Vagina (tissue), 2 donors: ENCODE results near the gene ACIN1. TPM values are rescaled to one million over a fixed set of nuclear protein-coding genes. Genes with fewer than 3 reads are reported as not detected.
A peak's percentile ranks its signal among the peaks of the same experiment; 100 is the strongest.

Source experiments
- DNase-seq, 2 donors: peaks; one replicate each; pipeline ENCODE4 v3.0.0-alpha.2; 2017; ENCODE audit errors: extremely low spot score in 2 of 2
- H3K27ac ChIP-seq: fragments of 200-600 bp; sonication (generic); one replicate; pipeline ENCODE4 v1.5.1; 2019
- H3K27me3 ChIP-seq: fragments of 200-600 bp; sonication (generic); one replicate; pipeline ENCODE4 v1.5.1; 2019
- H3K36me3 ChIP-seq, 2 donors: fragments of 200-600 bp; sonication (generic); one replicate each; pipeline ENCODE4 v1.5.1; 2017 to 2019
- H3K4me1 ChIP-seq: fragments of 200-600 bp; sonication (generic); one replicate; pipeline ENCODE4 v1.5.1; 2019
- H3K4me3 ChIP-seq, 2 donors: fragments of 200-600 bp; sonication (generic); 1 replicate in 1 of 2; 2 replicates in 1 of 2; pipeline ENCODE4 v1.5.1; 2016 to 2019
- H3K9me3 ChIP-seq: fragments of 200-600 bp; sonication (generic); one replicate; pipeline ENCODE4 v1.5.1; 2019
- POLR2A ChIP-seq, 2 donors: fragments of 450-650 bp; IDR thresholded peaks; one replicate each; pipeline ENCODE4 v1.6.1; 2017; ENCODE audit warnings: antibody characterized with exemption in 2 of 2, mild to moderate bottlenecking in 2 of 2, moderate library complexity in 2 of 2
- POLR2AphosphoS5 ChIP-seq, 2 donors: sonication (generic); formaldehyde crosslinking; IDR thresholded peaks; one replicate each; pipeline ENCODE4 v1.9.0; 2017; ENCODE audit warnings: antibody characterized with exemption in 2 of 2, mild to moderate bottlenecking in 2 of 2, low read depth in 1 of 2; ENCODE audit not compliant: insufficient read depth in 1 of 2
- intact Hi-C: fragments of 100-400 bp; cut with DNase I; formaldehyde crosslinking; loops from one replicate; pipeline ENCODE4 v1.15.1; 2023
- total RNA-seq: library from RNA; depleted of rRNA; stranded (reverse); fragments of >200 nt; gene quantifications from one replicate; pipeline ENCODE4 v1.2.3, GENCODE V29; 2016
- TF ChIP-seq, protein P1 (sequence below), 3 experiments: fragments of 450-650 bp in 2 of 3; fragments of 200-600 bp in 1 of 3; sonication (generic) in 1 of 3; IDR thresholded peaks; one replicate each; pipeline ENCODE4 v1.5.1; 2017 to 2019; ENCODE audit warnings: antibody characterized with exemption in 3 of 3, mild to moderate bottlenecking in 2 of 3, moderate library complexity in 2 of 3

ACIN1 gene
- total RNA-seq, 1 donor from 2014 or later, result 121 TPM

GRCh38 chr14:23139874-23140273, 44.9 kb upstream of the ACIN1 start:
- TF ChIP-seq POLR2AphosphoS5 (IDR thresholded peaks at IDR 0.05; ENCODE audit: insufficient read depth in 1 of 2, low read depth in 1 of 2), result no peak
- TF ChIP-seq, protein P1, sequence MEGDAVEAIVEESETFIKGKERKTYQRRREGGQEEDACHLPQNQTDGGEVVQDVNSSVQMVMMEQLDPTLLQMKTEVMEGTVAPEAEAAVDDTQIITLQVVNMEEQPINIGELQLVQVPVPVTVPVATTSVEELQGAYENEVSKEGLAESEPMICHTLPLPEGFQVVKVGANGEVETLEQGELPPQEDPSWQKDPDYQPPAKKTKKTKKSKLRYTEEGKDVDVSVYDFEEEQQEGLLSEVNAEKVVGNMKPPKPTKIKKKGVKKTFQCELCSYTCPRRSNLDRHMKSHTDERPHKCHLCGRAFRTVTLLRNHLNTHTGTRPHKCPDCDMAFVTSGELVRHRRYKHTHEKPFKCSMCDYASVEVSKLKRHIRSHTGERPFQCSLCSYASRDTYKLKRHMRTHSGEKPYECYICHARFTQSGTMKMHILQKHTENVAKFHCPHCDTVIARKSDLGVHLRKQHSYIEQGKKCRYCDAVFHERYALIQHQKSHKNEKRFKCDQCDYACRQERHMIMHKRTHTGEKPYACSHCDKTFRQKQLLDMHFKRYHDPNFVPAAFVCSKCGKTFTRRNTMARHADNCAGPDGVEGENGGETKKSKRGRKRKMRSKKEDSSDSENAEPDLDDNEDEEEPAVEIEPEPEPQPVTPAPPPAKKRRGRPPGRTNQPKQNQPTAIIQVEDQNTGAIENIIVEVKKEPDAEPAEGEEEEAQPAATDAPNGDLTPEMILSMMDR (IDR thresholded peaks at IDR 0.05), result no peak
- TF ChIP-seq POLR2A (IDR thresholded peaks at IDR 0.05), result no peak
- H3K4me1 ChIP-seq, result peaks cover 36% of the 10 kb centered on the region
- H3K27ac ChIP-seq, result no peak overlapping the region

GRCh38 chr14:23137813-23138535, 43.0 kb upstream of the ACIN1 start:
- peaks cover 0 to 32% of the 10 kb centered on the region in 2 donors for H3K36me3 ChIP-seq
- H3K27me3 ChIP-seq, result no peaks in the 10 kb centered on the region
- peaks cover 30% of the 10 kb centered on the region for H3K4me1 ChIP-seq
- TF ChIP-seq POLR2AphosphoS5 (IDR thresholded peaks at IDR 0.05; ENCODE audit: insufficient read depth in 1 of 2, low read depth in 1 of 2) (peak in 1 of 2 donors; percentile 46), POLR2A (IDR thresholded peaks at IDR 0.05) (no peak)
- TF ChIP-seq, protein P1 (IDR thresholded peaks at IDR 0.05), result no peak
- H3K4me3 ChIP-seq, result no peak overlapping the region
- H3K9me3 ChIP-seq, result no peaks in the 10 kb centered on the region
- no peak for DNase-seq
- intact Hi-C loops, result no loop called here
- no peak overlapping the region for H3K27ac ChIP-seq

More at GRCh38 chr14:23139874-23140273, 44.9 kb upstream of the ACIN1 start:
- intact Hi-C loops, result no loop called here
- Histone ChIP-seq H3K27me3 (no peaks in the 10 kb centered on the region), H3K36me3 (peaks cover 0 to 32% of the 10 kb centered on the region in 2 donors), H3K9me3 (no peaks in the 10 kb centered on the region), H3K4me3 (no peak overlapping the region)
- DNase-seq, result no peak

GRCh38 chr14:23137192-23137812, 42.4 kb upstream of the ACIN1 start:
- peaks cover 0 to 32% of the 10 kb centered on the region in 2 donors for H3K36me3 ChIP-seq
- no peak for TF ChIP-seq POLR2AphosphoS5 (IDR thresholded peaks at IDR 0.05; ENCODE audit: insufficient read depth in 1 of 2, low read depth in 1 of 2)
- TF ChIP-seq POLR2A (IDR thresholded peaks at IDR 0.05), result no peak
- TF ChIP-seq, protein P1 (IDR thresholded peaks at IDR 0.05), result no peak
- intact Hi-C loops, result no loop called here

GRCh38 chr14:23136566-23137133, 41.7 kb upstream of the ACIN1 start:
- H3K27ac ChIP-seq, result no peak overlapping the region
- no peak for DNase-seq
- H3K36me3 ChIP-seq, result peaks cover 0 to 32% of the 10 kb centered on the region in 2 donors
- no peaks in the 10 kb centered on the region for H3K9me3 ChIP-seq
- no peaks in the 10 kb centered on the region for H3K27me3 ChIP-seq
- intact Hi-C loops, result no loop called here
- no peak for TF ChIP-seq POLR2AphosphoS5 (IDR thresholded peaks at IDR 0.05; ENCODE audit: insufficient read depth in 1 of 2, low read depth in 1 of 2)
- TF ChIP-seq, protein P1 (IDR thresholded peaks at IDR 0.05), result no peak
- TF ChIP-seq POLR2A (IDR thresholded peaks at IDR 0.05), result no peak
- no peak overlapping the region for H3K4me3 ChIP-seq
- H3K4me1 ChIP-seq, result peaks cover 19% of the 10 kb centered on the region

More at GRCh38 chr14:23137192-23137812, 42.4 kb upstream of the ACIN1 start:
- H3K9me3 ChIP-seq, result no peaks in the 10 kb centered on the region
- no peak for DNase-seq
- H3K27ac ChIP-seq, result no peak overlapping the region
- H3K4me3 ChIP-seq, result no peak overlapping the region
- H3K27me3 ChIP-seq, result no peaks in the 10 kb centered on the region
- H3K4me1 ChIP-seq, result peaks cover 24% of the 10 kb centered on the region
